ENCODE measurements around the gene FUT1.

DNA sequence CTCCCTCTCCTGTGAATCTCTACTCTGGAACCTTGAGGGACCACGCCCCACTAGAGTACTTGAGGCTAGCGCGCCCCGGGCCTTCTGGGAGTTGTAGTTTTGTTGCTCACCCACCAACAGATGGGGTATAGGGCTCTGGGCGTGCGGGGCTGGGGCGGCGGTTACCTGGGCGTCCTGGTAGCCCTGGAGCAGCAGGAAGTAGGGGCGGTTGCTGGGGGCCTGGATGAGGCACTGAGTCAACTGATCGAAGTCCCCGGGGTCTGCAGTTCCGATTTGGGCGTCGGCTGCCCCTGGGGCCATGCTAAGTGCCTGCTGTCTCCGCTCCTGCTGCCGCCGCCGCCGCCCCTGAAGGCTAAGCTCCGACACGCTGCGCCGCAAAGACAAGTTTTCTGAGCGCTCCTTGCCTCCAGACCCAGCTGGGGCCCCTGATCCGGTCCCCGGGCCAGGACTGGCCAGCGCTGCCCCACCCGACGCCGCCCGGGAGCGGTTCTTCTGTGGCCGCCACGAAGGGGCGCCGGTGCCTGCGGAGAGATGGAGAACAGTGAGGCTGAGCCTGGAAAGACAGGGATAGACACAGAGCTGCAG, 17.3 kb downstream of the FUT1 start:
- TF ChIP-seq, protein P1, sequence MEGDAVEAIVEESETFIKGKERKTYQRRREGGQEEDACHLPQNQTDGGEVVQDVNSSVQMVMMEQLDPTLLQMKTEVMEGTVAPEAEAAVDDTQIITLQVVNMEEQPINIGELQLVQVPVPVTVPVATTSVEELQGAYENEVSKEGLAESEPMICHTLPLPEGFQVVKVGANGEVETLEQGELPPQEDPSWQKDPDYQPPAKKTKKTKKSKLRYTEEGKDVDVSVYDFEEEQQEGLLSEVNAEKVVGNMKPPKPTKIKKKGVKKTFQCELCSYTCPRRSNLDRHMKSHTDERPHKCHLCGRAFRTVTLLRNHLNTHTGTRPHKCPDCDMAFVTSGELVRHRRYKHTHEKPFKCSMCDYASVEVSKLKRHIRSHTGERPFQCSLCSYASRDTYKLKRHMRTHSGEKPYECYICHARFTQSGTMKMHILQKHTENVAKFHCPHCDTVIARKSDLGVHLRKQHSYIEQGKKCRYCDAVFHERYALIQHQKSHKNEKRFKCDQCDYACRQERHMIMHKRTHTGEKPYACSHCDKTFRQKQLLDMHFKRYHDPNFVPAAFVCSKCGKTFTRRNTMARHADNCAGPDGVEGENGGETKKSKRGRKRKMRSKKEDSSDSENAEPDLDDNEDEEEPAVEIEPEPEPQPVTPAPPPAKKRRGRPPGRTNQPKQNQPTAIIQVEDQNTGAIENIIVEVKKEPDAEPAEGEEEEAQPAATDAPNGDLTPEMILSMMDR (IDR thresholded peaks at IDR 0.05), result no peak
- TF ChIP-seq POLR2A (IDR thresholded peaks at IDR 0.05), result no peak
